ENCODE measurements around the gene SYT17. TPM values are rescaled to one million over a fixed set of nuclear protein-coding genes. Genes with fewer than 3 reads are reported as not detected.

The SYT17 gene
- total and polyA plus RNA-seq, 8 donors, result 2.0 to 11.4 (median 2.7) TPM

- no peak overlapping the region for H3K4me3 ChIP-seq
- intact Hi-C loops (cut with DNase I), result no loop called here
- no peak for TF ChIP-seq CTCF (IDR thresholded peaks at IDR 0.05)
- no peak overlapping the region for H3K27ac ChIP-seq
- no peaks in the 10 kb centered on the region for H3K9me3 ChIP-seq
- H3K4me1 ChIP-seq, result no peaks in the 10 kb centered on the region
- H3K36me3 ChIP-seq, result no peaks in the 10 kb centered on the region
- ATAC-seq (no peak), DNase-seq (no peak), FAIRE-seq (no peak)
- H3K27me3 ChIP-seq, result peaks cover 0 to 5% (median 0%) of the 10 kb centered on the region in 4 donors
- 31 to 43% methylated on average over 2 of the region's 2 CpGs for WGBS, 2 donors
Measured at GRCh38 chr16:19295393-19295792, 127.4 kb downstream of the SYT17 start.

- no peaks in the 10 kb centered on the region for H3K36me3 ChIP-seq
- H3K27me3 ChIP-seq, result peaks cover 0 to 5% (median 0%) of the 10 kb centered on the region in 4 donors
- WGBS, 2 donors, result 44 to 63% methylated on average over 1 of the region's 1 CpG
- no peak for ATAC-seq
- no peak for FAIRE-seq
- no peaks in the 10 kb centered on the region for H3K4me1 ChIP-seq
- intact Hi-C loops (cut with DNase I), result no loop called here
- H3K4me3 ChIP-seq, result no peak overlapping the region
- no peak for TF ChIP-seq CTCF (IDR thresholded peaks at IDR 0.05)
- no peaks in the 10 kb centered on the region for H3K9me3 ChIP-seq
- no peak overlapping the region for H3K27ac ChIP-seq
- no peak for DNase-seq
Measured at GRCh38 chr16:19297454-19297853, 129.4 kb downstream of the SYT17 start.

GRCh38 chr16:19299565-19299964, 131.5 kb downstream of the SYT17 start:
- H3K4me1 ChIP-seq, result no peaks in the 10 kb centered on the region
- no peaks in the 10 kb centered on the region for H3K36me3 ChIP-seq
- TF ChIP-seq CTCF (IDR thresholded peaks at IDR 0.05), result no peak
- no peak overlapping the region for H3K4me3 ChIP-seq
- no peak overlapping the region for H3K27ac ChIP-seq
- no peaks in the 10 kb centered on the region for H3K9me3 ChIP-seq
- H3K27me3 ChIP-seq, result peaks cover 0 to 5% (median 0%) of the 10 kb centered on the region in 4 donors
- DNase-seq, result no peak
- WGBS, 2 donors, result 33 to 38% methylated on average over 2 of the region's 2 CpGs
- no peak for ATAC-seq
- no peak for FAIRE-seq
- intact Hi-C loops (cut with DNase I), result no loop called here

GRCh38 chr16:19301931-19302330, 133.9 kb downstream of the SYT17 start:
- H3K9me3 ChIP-seq, result no peaks in the 10 kb centered on the region
- no peak for FAIRE-seq
- no peaks in the 10 kb centered on the region for H3K4me1 ChIP-seq
- no peak for ATAC-seq
- no peak overlapping the region for H3K27ac ChIP-seq
- intact Hi-C loops (cut with DNase I), result no loop called here
- no peaks in the 10 kb centered on the region for H3K27me3 ChIP-seq
- WGBS, 2 donors, result 20 to 64% methylated on average over 1 of the region's 1 CpG
- no peak overlapping the region for H3K4me3 ChIP-seq
- no peak for TF ChIP-seq CTCF (IDR thresholded peaks at IDR 0.05)
- DNase-seq, result no peak
- no peaks in the 10 kb centered on the region for H3K36me3 ChIP-seq

- H3K9me3 ChIP-seq, result no peaks in the 10 kb centered on the region
- H3K36me3 ChIP-seq, result no peaks in the 10 kb centered on the region
- no peaks in the 10 kb centered on the region for H3K4me1 ChIP-seq
- ATAC-seq (peak in 2 of 4 donors; percentile 29 to 71), DNase-seq (no peak), FAIRE-seq (no peak)
- no peak overlapping the region for H3K27ac ChIP-seq
- 27 to 31% methylated on average over 2 of the region's 2 CpGs for WGBS, 2 donors
- intact Hi-C loops (cut with DNase I), result no loop called here
- no peak overlapping the region for H3K4me3 ChIP-seq
- H3K27me3 ChIP-seq, result no peaks in the 10 kb centered on the region
- TF ChIP-seq CTCF (IDR thresholded peaks at IDR 0.05), result no peak
Measured at GRCh38 chr16:19304750-19305149, 136.7 kb downstream of the SYT17 start.

Data from pancreas (tissue), 10 donors.